NCI-H2196 treated with DMSO at 0.1 percent for 48 hours (cell line): ENCODE data around the gene FAM149A.

ENCODE experiments used
- DNase-seq: peaks from one replicate; lab custom pipeline; 2025; ENCODE audit not compliant: unreplicated experiment; lab: John Stamatoyannopoulos, UW

The FAM149A gene

GRCh38 chr4:186200516-186200915 is 96.0 kb downstream of the FAM149A start:
- no peak for DNase-seq

GRCh38 chr4:186201010-186201409 is 96.5 kb downstream of the FAM149A start:
- DNase-seq: no peak

- DNase-seq: no peak
These were observed 97.2 kb downstream of the FAM149A start for GRCh38 chr4:186201535-186202230.

DNA sequence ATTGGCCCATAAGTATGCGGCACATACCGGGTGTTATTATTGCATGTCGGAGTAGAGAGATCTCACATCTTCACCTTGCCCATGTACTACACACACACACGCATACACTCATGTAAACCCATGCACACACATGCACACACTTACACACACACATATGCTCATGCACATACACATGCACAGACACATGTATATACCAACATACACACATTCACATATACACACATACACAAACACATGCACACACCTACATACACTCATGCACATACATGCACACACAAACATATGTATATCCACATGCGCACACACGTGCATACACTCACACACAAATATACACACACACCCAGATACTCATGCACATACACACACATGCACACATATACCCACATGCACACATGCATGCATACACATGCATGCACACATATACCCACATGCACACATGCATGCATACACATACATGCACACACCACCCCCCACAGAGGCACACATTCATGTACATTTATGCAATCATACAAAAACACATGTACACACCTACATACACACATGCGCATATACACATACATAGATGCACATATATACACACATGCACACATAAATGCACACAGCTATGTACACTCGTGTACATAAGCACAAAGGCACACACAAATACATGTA is 98.1 kb downstream of the FAM149A start:
- DNase-seq: no peak

DNA sequence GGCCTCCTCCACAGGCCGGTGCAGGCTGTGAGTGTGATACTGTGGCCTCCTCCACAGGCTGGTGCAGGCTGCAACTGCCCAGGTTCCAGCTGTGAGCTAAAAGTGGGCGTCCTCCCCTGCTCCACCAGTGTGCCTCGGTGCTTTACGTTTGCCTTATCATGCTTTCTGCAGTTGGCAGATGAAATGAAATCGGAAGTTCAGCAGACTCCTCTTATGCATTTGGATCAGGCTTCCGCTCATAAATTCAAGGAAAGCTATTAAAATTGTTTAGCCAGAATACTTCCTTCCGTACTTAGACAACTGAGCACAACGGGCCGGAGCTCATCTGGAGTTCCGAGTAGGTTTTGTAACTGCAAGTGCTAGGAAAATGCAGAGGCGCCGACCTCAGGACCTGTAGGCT is 98.9 kb downstream of the FAM149A start:
- DNase-seq: no peak

GRCh38 chr4:186204103-186204559 is 99.6 kb downstream of the FAM149A start:
- DNase-seq: no peak

DNA sequence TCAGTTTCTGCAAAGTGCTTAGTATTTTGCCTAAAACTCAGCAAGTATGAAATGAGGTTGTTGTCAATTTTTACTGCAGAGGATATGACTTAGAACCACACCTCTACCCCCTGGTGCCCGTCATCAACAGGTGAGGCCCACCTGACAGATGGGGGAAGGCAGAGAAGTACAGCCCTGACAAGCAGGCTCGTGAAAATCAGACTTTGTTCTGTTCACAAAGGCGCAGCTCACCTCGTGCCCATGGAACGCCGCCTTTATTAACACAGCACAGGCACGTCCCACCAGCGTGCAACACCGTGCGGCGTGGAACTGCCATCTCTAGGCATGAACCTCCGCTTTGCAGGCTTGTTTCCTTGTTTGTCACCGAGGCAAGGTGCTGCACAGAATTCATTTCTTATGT is 100.2 kb downstream of the FAM149A start:
- DNase-seq: no peak

- no peak for DNase-seq
These were observed 100.7 kb downstream of the FAM149A start for GRCh38 chr4:186205156-186205555.

DNA sequence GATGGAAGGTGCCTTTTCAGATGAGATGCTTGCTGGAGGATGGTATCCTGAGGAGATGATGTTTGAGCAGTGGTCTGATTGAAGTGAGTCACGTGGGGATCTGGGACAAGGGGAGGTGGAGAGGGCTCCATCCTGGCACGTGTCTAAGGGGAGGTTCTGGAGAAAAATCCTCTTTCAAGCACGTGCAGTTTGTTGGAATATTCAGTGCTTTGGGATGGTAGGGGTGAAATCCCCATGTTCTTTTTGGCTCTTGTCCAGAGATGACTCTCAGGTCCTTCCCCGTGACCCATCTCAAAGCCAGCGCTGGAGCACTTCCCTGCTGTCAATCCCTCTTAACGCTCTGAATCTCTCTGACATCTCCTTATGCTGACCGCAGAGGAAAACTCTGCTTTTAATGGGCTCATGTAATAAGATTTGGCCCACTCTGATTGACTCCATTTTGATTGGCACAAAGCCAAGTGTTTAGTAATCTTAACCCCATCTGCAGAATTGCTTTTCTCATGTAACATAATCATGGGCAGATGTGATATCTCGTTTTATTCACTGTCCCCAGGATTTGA is 112.0 kb downstream of the FAM149A start:
- DNase-seq: no peak

DNA sequence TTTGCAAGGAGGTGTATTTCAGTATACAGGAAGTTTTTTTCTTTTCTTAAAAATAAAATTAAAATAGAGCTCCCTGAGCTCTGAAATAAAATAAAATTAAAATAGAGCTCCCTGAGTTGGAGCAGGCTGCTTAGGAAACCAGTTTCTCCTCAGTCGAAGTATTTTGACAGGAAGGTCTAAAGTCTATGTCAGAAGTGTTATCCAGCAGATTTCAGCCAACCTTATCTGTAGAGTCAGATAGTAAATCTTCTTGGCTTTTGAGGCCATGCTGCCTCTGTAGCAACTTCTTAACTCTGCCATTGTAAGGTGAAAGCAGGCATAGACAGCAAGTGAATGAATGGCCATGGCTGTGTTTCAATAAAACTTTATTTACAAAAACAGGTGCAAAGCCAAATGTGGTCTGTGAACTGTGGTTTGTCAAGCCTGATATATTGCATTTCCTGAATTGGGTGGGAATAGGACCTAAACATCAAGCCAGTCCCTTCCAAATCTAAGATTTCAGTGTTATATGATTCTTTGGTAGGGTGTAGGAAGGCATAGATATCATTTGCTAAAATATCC is 113.3 kb downstream of the FAM149A start:
- no peak for DNase-seq

GRCh38 chr4:186221624-186222023 is 117.1 kb downstream of the FAM149A start:
- no peak for DNase-seq
